Measurements from ENCODE around the gene RBMS3.

RBMS3 gene

DNA sequence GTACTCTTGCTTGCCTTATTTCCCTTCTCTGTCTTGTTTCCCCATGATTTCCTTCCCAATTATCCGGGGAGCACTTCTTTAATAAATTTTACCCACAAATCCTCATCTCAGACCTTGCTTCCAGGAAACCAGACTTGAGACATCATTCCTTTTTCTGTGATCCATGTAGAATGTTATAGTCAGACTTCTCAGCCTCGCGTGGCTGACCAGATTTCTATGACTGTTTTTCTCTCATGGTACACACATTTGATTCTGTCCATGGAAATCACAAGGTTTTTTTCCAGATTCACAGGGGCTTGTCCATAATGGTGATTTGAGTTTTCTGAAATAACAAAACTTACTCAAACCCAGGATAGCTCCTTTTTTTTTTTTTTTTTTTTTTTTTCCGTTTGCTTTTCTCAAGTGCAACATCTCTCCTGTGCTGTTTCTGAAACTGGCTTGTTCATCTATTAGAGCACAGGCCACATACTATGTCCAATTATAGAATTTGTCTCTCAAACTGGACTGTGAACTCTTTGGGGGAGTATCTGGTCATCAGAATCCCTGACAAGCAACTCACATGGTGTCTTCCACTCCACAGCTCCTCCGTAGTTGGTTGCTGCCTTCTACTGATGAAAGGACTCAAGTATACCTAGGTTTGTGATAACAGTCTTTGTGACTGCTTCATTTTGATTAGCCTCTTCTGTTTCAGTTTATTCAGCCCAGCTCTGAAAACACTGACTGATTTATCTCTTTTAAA is 50.8 kb downstream of the RBMS3 start:
- Histone ChIP-seq H3K4me1 (ENCODE audit: insufficient read depth, low read length) (0 out of 2 replicates have a peak, but pooled peaks cover 4% of the 10 kb centered on the region), H3K27me3 (ENCODE audit: insufficient read depth, low read length) (no peaks in the 10 kb centered on the region), H3K36me3 (ENCODE audit: insufficient read depth, low read depth, low read length) (no peaks in the 10 kb centered on the region), H3K4me3 (ENCODE audit: low read length) (no peak overlapping the region), H3K27ac (ENCODE audit: low read length) (no peak overlapping the region), H3K9ac (ENCODE audit: low read depth, low read length) (no peak overlapping the region), H3K9me3 (ENCODE audit: insufficient read depth, low read depth, low read length) (no peaks in the 10 kb centered on the region)

DNA sequence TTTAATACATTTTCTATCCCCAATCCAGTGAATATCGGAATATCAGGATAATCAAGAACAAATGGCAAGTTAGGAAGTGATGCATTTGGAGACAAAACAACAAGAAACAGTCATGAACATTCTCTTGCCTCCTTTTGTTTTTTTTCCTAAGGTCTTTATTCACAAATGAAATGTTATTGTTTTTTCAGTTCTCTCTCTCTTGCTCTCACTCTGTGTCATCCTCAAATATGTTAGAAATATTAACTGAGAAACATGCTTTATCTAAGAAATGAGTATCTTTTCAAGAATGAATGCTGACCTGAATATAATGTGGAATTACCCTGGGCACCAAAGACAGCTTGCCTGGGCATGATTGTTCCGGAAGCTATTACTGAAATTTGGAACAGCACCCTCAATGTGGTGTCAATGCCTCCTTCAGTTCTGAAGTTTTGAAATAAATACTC is 51.3 kb downstream of the RBMS3 start:
- Histone ChIP-seq H3K9ac (ENCODE audit: low read depth, low read length) (no peak overlapping the region), H3K27ac (ENCODE audit: low read length) (no peak overlapping the region), H3K4me3 (ENCODE audit: low read length) (no peak overlapping the region), H3K36me3 (ENCODE audit: insufficient read depth, low read depth, low read length) (no peaks in the 10 kb centered on the region), H3K27me3 (ENCODE audit: insufficient read depth, low read length) (no peaks in the 10 kb centered on the region), H3K4me1 (ENCODE audit: insufficient read depth, low read length) (0 out of 2 replicates have a peak, but pooled peaks cover 4% of the 10 kb centered on the region), H3K9me3 (ENCODE audit: insufficient read depth, low read depth, low read length) (no peaks in the 10 kb centered on the region)

DNA sequence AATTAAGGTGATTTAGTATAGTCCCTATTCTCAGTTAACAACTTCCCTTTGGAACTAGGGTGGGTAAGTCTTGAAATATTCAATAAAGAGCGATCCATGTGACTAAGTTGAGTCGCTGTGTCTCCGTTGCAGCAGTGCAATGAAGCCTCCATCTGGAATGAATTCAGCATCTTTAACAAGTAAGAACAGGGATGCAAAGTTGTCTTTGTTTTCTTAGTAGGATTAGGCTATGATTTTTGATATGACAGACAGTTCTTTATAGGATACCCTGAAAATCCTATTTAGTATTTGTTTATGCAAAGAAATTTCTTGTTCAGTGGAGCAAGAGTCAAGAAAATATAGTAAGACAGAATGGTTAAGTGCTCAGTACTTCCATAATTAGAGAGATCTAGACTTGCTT is 52.7 kb downstream of the RBMS3 start:
- H3K27ac ChIP-seq (ENCODE audit: low read length) = no peak overlapping the region
- no peak overlapping the region for H3K4me3 ChIP-seq (ENCODE audit: low read length)
- no peaks in the 10 kb centered on the region for H3K4me1 ChIP-seq (ENCODE audit: insufficient read depth, low read length)

DNA sequence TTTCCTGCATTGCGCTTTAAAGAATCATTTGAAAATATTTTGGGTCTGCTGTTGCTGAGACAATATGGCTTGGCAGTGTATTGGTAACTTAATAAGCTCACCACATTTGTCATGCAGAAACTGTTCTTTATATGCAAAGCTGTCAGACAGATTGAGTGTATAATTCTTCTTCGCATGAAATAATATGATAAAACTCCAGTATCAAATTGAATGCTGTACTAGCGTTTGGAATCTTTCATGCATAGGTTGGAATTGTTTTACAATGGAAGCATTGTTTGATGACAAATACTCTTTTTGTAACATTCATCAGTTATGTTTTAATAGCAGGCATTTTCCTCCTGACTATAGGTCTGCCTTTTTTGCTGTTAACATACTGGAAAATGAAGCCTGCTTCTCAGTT is 53.8 kb downstream of the RBMS3 start:
- Histone ChIP-seq H3K36me3 (ENCODE audit: insufficient read depth, low read depth, low read length) (no peaks in the 10 kb centered on the region), H3K9me3 (ENCODE audit: insufficient read depth, low read depth, low read length) (no peaks in the 10 kb centered on the region), H3K9ac (ENCODE audit: low read depth, low read length) (no peak overlapping the region), H3K27ac (ENCODE audit: low read length) (no peak overlapping the region), H3K27me3 (ENCODE audit: insufficient read depth, low read length) (no peaks in the 10 kb centered on the region), H3K4me1 (ENCODE audit: insufficient read depth, low read length) (no peaks in the 10 kb centered on the region), H3K4me3 (ENCODE audit: low read length) (no peak overlapping the region)

More for the DNA sequence above, 52.7 kb downstream of the RBMS3 start:
- no peaks in the 10 kb centered on the region for H3K36me3 ChIP-seq (ENCODE audit: insufficient read depth, low read depth, low read length)
- H3K27me3 ChIP-seq (ENCODE audit: insufficient read depth, low read length) = no peaks in the 10 kb centered on the region
- no peaks in the 10 kb centered on the region for H3K9me3 ChIP-seq (ENCODE audit: insufficient read depth, low read depth, low read length)
- no peak overlapping the region for H3K9ac ChIP-seq (ENCODE audit: low read depth, low read length)

DNA sequence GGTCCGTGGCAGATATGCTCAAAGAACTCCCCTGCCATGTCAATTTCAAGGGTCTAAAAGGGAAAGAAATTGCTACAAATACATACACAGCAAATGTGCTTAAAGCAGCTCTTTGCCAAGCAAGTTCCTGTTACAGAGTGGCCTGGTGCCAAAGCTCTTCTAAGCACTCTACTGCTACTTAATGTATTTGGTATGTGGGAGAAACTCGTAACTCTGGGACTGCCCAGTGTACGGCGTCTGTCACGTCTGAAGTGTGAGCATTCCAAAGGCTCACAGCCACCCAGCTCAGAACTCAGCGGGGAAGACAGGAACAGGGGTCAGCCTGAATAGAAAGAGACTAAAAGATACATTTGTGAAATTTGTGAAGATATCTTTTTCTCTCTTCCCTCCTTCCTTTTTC is 54.6 kb downstream of the RBMS3 start:
- H3K9ac ChIP-seq (ENCODE audit: low read depth, low read length) = no peak overlapping the region
- no peaks in the 10 kb centered on the region for H3K36me3 ChIP-seq (ENCODE audit: insufficient read depth, low read depth, low read length)
- H3K27me3 ChIP-seq (ENCODE audit: insufficient read depth, low read length) = no peaks in the 10 kb centered on the region
- H3K9me3 ChIP-seq (ENCODE audit: insufficient read depth, low read depth, low read length) = no peaks in the 10 kb centered on the region
- no peak overlapping the region for H3K4me3 ChIP-seq (ENCODE audit: low read length)
- no peak overlapping the region for H3K27ac ChIP-seq (ENCODE audit: low read length)
- H3K4me1 ChIP-seq (ENCODE audit: insufficient read depth, low read length) = no peaks in the 10 kb centered on the region

DNA sequence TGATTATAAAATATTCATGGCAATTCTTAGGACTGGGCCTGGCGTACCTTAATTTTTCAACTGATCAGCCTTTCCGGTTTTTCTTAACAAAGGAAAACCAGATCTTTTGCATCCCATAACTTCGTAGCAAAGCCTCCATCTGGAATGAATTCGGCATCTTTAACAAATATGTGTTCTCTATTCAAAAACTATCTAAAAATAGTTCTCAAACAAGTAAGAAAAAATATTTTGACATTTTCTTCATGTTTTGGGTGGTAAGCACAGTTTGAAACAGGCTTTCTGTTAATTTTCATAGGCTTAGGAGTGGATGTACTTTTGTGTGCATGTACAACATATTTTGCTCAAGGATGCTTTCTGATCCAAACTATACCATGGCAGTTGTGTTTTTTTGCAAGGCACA is 55.1 kb downstream of the RBMS3 start:
- Histone ChIP-seq H3K27ac (ENCODE audit: low read length) (no peak overlapping the region), H3K9me3 (ENCODE audit: insufficient read depth, low read depth, low read length) (no peaks in the 10 kb centered on the region), H3K9ac (ENCODE audit: low read depth, low read length) (no peak overlapping the region), H3K36me3 (ENCODE audit: insufficient read depth, low read depth, low read length) (no peaks in the 10 kb centered on the region), H3K27me3 (ENCODE audit: insufficient read depth, low read length) (no peaks in the 10 kb centered on the region), H3K4me3 (ENCODE audit: low read length) (no peak overlapping the region), H3K4me1 (ENCODE audit: insufficient read depth, low read length) (no peaks in the 10 kb centered on the region)

DNA sequence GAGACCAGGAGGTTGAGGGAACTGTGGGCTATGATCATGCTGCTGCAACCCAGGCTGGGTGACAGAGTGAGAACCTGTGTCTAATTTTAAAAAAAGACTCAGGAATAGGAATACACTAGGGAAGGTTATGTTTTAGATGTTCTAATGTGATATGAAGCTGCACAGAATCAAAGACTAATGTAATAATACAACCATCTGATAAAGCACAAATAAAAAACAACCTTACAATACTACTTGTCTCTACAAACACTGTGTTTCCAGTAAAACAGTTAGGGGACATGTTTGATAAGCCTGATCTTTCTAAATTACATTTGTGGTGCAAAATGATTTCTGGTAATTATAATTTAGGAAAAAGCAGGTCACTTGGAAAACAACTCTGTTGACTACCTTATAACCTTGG is 56.7 kb downstream of the RBMS3 start:
- H3K27me3 ChIP-seq (ENCODE audit: insufficient read depth, low read length) = no peaks in the 10 kb centered on the region
- no peak overlapping the region for H3K9ac ChIP-seq (ENCODE audit: low read depth, low read length)
- H3K27ac ChIP-seq (ENCODE audit: low read length) = no peak overlapping the region
- no peaks in the 10 kb centered on the region for H3K36me3 ChIP-seq (ENCODE audit: insufficient read depth, low read depth, low read length)
- no peaks in the 10 kb centered on the region for H3K9me3 ChIP-seq (ENCODE audit: insufficient read depth, low read depth, low read length)
- H3K4me3 ChIP-seq (ENCODE audit: low read length) = no peak overlapping the region
- H3K4me1 ChIP-seq (ENCODE audit: insufficient read depth, low read length) = no peaks in the 10 kb centered on the region

DNA sequence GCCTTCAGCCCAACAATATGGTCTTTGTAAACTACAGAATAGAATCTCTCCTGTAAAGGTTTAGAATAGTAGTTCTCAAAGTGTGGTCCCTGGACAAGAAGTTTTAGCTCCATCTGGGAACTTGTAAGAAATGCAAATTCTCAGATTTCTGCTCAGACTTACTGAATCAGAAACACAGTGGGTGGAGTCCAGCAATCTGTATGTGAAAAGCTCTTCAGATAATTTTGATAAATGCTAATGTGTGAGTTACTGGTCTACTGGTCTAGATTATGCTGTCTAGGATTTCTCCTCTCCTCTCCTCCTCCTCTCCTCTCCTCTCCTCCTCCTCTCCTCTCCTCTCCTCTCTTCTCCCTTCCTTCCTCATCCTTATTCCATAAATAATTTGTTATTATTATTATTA is 57.5 kb downstream of the RBMS3 start:
- H3K27me3 ChIP-seq (ENCODE audit: insufficient read depth, low read length) = no peaks in the 10 kb centered on the region
- no peak overlapping the region for H3K4me3 ChIP-seq (ENCODE audit: low read length)
- no peak overlapping the region for H3K27ac ChIP-seq (ENCODE audit: low read length)
- no peaks in the 10 kb centered on the region for H3K36me3 ChIP-seq (ENCODE audit: insufficient read depth, low read depth, low read length)
- H3K9me3 ChIP-seq (ENCODE audit: insufficient read depth, low read depth, low read length) = no peaks in the 10 kb centered on the region
- no peaks in the 10 kb centered on the region for H3K4me1 ChIP-seq (ENCODE audit: insufficient read depth, low read length)
- no peak overlapping the region for H3K9ac ChIP-seq (ENCODE audit: low read depth, low read length)

DNA sequence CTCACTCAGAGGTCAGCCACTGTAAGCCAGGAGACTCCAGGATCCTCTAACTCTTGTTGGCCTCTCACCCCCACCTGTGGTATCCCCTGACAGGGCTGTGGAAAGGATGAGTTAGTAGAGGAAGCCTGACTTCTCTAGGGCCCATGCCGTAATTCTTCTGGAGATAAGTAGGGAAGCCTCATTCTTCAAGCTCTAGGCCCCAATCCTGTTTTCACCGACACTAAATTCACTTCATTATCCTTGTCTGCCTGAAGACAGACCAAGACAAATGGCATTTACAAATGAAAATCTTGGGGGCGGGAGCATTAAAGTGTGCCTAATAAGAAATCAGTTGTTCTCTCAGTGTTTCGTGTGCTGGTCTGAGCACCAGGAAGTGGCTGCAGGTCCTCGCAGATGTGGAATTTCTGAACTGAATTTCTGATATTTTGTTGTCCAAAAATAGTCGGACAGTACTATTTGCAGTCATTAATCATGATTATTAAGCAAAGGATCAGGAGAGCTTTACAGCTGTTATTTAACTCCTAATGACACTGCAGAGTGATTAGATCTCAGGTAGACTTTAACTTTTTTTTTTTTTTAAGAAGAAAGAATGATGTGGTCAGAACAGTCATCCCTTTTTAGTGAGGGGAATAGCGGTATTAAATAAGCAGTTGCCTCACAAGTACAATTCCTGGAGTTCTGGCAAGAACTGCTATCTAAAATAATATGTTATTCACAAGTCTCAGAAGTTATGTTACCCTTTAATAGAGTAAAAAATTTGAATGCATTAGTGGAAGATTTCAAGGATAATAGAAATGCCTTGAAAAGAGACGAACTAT is 58.4 kb downstream of the RBMS3 start:
- no peaks in the 10 kb centered on the region for H3K36me3 ChIP-seq (ENCODE audit: insufficient read depth, low read depth, low read length)
- no peaks in the 10 kb centered on the region for H3K9me3 ChIP-seq (ENCODE audit: insufficient read depth, low read depth, low read length)
- H3K4me3 ChIP-seq (ENCODE audit: low read length) = no peak overlapping the region
- no peaks in the 10 kb centered on the region for H3K27me3 ChIP-seq (ENCODE audit: insufficient read depth, low read length)
- no peak overlapping the region for H3K9ac ChIP-seq (ENCODE audit: low read depth, low read length)
- no peak overlapping the region for H3K27ac ChIP-seq (ENCODE audit: low read length)
- no peaks in the 10 kb centered on the region for H3K4me1 ChIP-seq (ENCODE audit: insufficient read depth, low read length)

DNA sequence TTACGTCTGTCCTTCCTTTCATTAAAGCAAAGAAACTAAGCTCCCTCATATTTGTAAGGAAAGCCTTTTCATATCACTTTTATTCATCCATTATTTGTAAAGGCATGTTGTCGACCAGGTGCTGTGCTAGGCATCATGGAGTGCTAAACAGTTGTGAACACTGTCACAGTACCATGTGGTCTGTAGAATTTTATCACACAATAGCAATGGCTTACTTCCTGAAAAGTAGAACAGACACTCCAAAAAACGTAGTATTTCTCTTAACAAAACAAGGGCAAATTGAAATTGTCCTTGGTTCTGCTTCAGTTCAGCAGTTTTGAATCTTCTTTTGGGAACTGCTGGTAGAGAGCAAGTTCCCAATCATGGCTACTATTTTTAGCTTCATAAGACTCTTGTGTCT is 63.3 kb downstream of the RBMS3 start:
- H3K36me3 ChIP-seq (ENCODE audit: insufficient read depth, low read depth, low read length) = no peaks in the 10 kb centered on the region
- H3K9me3 ChIP-seq (ENCODE audit: insufficient read depth, low read depth, low read length) = no peaks in the 10 kb centered on the region
- no peak overlapping the region for H3K9ac ChIP-seq (ENCODE audit: low read depth, low read length)
- H3K27ac ChIP-seq (ENCODE audit: low read length) = no peak overlapping the region
- H3K27me3 ChIP-seq (ENCODE audit: insufficient read depth, low read length) = no peaks in the 10 kb centered on the region
- H3K4me3 ChIP-seq (ENCODE audit: low read length) = no peak overlapping the region
- peaks cover 20% of the 10 kb centered on the region for H3K4me1 ChIP-seq (ENCODE audit: insufficient read depth, low read length)

DNA sequence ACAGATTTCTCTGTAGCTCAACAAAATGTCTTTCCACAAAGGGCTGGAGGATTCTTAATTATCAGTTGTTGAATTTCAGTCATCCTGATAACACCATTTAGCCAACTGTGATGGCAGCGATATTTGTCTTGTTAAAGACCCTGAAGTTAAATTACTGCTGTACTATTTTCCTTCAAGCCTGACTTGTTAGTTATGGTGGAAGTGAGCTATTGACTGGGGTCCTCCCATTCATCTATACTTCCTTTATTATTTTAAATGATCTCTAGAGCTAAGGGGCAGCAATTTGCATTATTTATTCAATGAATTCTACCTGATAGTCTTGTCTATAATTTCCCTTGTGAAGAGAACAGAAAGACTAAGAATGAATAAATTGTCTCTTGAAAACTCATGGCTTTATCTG is 64.1 kb downstream of the RBMS3 start:
- Histone ChIP-seq H3K9ac (ENCODE audit: low read depth, low read length) (no peak overlapping the region), H3K4me3 (ENCODE audit: low read length) (no peak overlapping the region), H3K4me1 (ENCODE audit: insufficient read depth, low read length) (peaks cover 20% of the 10 kb centered on the region), H3K27ac (ENCODE audit: low read length) (no peak overlapping the region), H3K36me3 (ENCODE audit: insufficient read depth, low read depth, low read length) (no peaks in the 10 kb centered on the region), H3K27me3 (ENCODE audit: insufficient read depth, low read length) (no peaks in the 10 kb centered on the region), H3K9me3 (ENCODE audit: insufficient read depth, low read depth, low read length) (no peaks in the 10 kb centered on the region)

Measured in iPS-20b (cell line).